A673 (cell line): ENCODE results near the gene PNMT. TPM values are rescaled to one million over a fixed set of nuclear protein-coding genes. Genes with fewer than 3 reads are reported as not detected.

Source experiments
- BruUV-seq: library from RNA; stranded (reverse); fragments of 400-500 nt; replicated peaks from 2 replicates; lab custom pipeline; 2021; lab: Mats Ljungman, UMichigan
- CTCF ChIA-PET: fragments of 300-600 bp; sonication (Branson Sonifier 250); formaldehyde crosslinking; loops from one replicate; lab custom pipeline; 2022; ENCODE audit warnings: antibody characterized with exemption; lab: Charles Lee
- POLR2A ChIA-PET: fragments of 300-600 bp; sonication (Branson Sonifier 250); formaldehyde crosslinking; loops from one replicate; lab custom pipeline; 2022; ENCODE audit warnings: antibody characterized with exemption; ENCODE audit not compliant: low non-redundant PET; lab: Charles Lee
- DNase-seq: peaks from one replicate; pipeline ENCODE4 v3.0.0-alpha.2; 2015; ENCODE audit warnings: low spot score
- H3K27ac ChIP-seq: fragments of 200-600 bp; sonication (generic); 2 replicates; pipeline ENCODE4 v1.5.1; 2016; ENCODE audit warnings: mixed run types, low read depth, mild to moderate bottlenecking, mixed read lengths, antibody characterized with exemption, low read length; ENCODE audit not compliant: poor library complexity, severe bottlenecking
- H3K27me3 ChIP-seq: fragments of 200-600 bp; sonication (generic); replicated peaks from 2 replicates; pipeline ENCODE4 v1.6.1; 2017; ENCODE audit warnings: mixed run types, low read depth, mild to moderate bottlenecking, mixed read lengths, antibody characterized with exemption, low read length; ENCODE audit not compliant: insufficient read depth, poor library complexity
- H3K36me3 ChIP-seq: fragments of 200-600 bp; sonication (generic); 2 replicates; pipeline ENCODE4 v1.6.1; 2016; ENCODE audit warnings: mixed run types, mild to moderate bottlenecking, mixed read lengths, antibody characterized with exemption, low read length; ENCODE audit not compliant: insufficient read depth, poor library complexity, severe bottlenecking
- H3K4me1 ChIP-seq: fragments of 200-600 bp; sonication (generic); 2 replicates; pipeline ENCODE4 v1.6.1; 2017; ENCODE audit warnings: mixed run types, mild to moderate bottlenecking, mixed read lengths, antibody characterized with exemption, low read length; ENCODE audit not compliant: insufficient read depth, poor library complexity, severe bottlenecking
- H3K4me3 ChIP-seq: fragments of 200-600 bp; sonication (generic); 2 replicates; pipeline ENCODE4 v1.5.1; 2016; ENCODE audit warnings: low read depth, mixed run types, mild to moderate bottlenecking, mixed read lengths, low read length; ENCODE audit not compliant: poor library complexity, severe bottlenecking
- H3K9me3 ChIP-seq: fragments of 200-600 bp; sonication (generic); 2 replicates; pipeline ENCODE4 v1.6.1; 2016; ENCODE audit warnings: mixed run types, low read depth, mild to moderate bottlenecking, mixed read lengths, antibody characterized with exemption, low read length; ENCODE audit not compliant: poor library complexity, severe bottlenecking
- CTCF ChIP-seq: fragments of 300-800, 200-600 bp; sonication (generic); conservative IDR thresholded peaks from 2 replicates; pipeline ENCODE4 v1.5.1; 2017; ENCODE audit warnings: low read depth, mild to moderate bottlenecking, antibody characterized with exemption, low read length, moderate library complexity, mixed read lengths
- EZH2 ChIP-seq: fragments of 200-600 bp; sonication (generic); IDR thresholded peaks from 2 replicates; pipeline ENCODE4 v1.6.1; 2017; ENCODE audit warnings: borderline replicate concordance, low read depth, mild to moderate bottlenecking, mixed read lengths, antibody characterized with exemption, low read length; ENCODE audit not compliant: poor library complexity, severe bottlenecking
- intact Hi-C: fragments of 100-400 bp; cut with micrococcal nuclease; formaldehyde crosslinking; loops from one replicate; pipeline ENCODE4 v1.10.0; 2022; ENCODE audit not compliant: unreplicated experiment
- total RNA-seq: library from RNA; stranded (reverse); gene quantifications from 2 replicates; pipeline ENCODE4 v1.2.3, GENCODE V29; 2021

Gene PNMT
- total RNA-seq, 1 experiment from 2014 or later, result not detected

DNA sequence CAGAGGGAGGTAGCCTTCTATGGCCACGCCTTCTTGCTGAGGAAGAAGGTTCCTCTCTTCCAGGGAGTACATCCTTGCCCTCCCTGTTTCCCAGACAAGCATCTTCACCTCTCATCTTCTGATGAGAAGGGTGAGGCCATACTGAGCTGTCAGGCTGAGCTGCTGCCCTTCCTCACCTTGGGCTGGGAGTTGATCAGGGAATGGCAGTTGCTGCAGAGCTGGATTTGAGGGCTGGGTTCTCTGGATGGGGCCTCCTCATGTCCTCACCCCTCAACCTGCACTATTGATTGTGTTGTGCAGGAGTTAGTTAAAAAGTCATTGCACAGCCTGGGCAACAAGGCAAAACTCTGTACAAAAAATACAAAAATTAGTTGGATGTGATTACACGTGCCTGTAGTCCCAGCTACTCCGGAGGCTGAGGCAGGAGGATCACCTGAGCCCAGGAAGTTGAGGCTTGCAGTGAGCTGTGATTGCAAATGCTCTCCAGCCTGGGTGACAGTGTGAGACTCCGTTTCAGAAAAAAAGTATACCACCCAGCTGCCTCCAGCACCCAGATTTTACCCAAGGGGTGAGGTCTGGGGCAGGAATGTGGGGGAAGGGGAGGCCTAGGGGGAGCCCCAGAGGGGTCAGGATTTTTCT is 33.6 kb downstream of the PNMT start:
- Histone ChIP-seq H3K4me1 (no peaks in the 10 kb centered on the region), H3K36me3 (no peaks in the 10 kb centered on the region), H3K27ac (no peak overlapping the region), H3K27me3 (no peaks in the 10 kb centered on the region), H3K4me3 (no peak overlapping the region), H3K9me3 (no peaks in the 10 kb centered on the region)
- TF ChIP-seq EZH2 (no peak), CTCF (no peak)
- ChIA-PET CTCF (interaction anchor here (1.1 kb wide), 1 partner anchor 48 kb away, joined by 3 read pairs; no protein-coding TSS in a partner anchor), POLR2A (no interaction called here)
- no peak for DNase-seq
- intact Hi-C loops, result no loop called here
- BruUV-seq, result no TSS peak

- ChIA-PET CTCF (interaction anchor here (1.1 kb wide), 1 partner anchor 49 kb away, joined by 3 read pairs; no protein-coding TSS in a partner anchor), POLR2A (no interaction called here)
- Histone ChIP-seq H3K4me3 (no peak overlapping the region), H3K4me1 (no peaks in the 10 kb centered on the region), H3K36me3 (no peaks in the 10 kb centered on the region), H3K27ac (no peak overlapping the region), H3K9me3 (no peaks in the 10 kb centered on the region), H3K27me3 (no peaks in the 10 kb centered on the region)
- BruUV-seq, result no TSS peak
- intact Hi-C loops, result no loop called here
- TF ChIP-seq EZH2 (no peak), CTCF (no peak)
- no peak for DNase-seq
Measured at GRCh38 chr17:39702901-39703893, 34.9 kb downstream of the PNMT start.

DNA sequence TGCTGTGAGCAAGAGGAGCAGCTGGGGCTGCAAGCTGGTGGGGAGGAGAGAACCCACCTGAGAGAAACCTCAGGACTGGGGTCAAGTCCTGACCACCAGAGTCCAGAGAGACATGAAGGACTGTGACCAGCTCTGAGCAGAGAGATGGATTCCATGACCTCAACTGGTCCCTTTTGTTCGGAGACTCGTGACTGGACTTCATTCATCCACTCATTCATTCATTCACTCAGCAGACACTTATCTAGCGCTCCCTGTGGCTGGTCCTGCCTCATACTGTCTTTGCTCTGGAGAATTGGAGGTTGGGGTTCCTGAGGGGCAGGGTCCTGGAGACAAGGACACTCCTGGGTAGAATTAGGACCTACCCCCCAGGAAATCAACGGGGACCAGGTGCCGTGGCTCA is 35.7 kb downstream of the PNMT start:
- no peak overlapping the region for H3K4me3 ChIP-seq
- BruUV-seq, result no TSS peak
- ChIA-PET POLR2A (no interaction called here), CTCF (no interaction called here)
- no peaks in the 10 kb centered on the region for H3K27me3 ChIP-seq
- intact Hi-C loops, result no loop called here
- H3K9me3 ChIP-seq, result no peaks in the 10 kb centered on the region
- H3K4me1 ChIP-seq, result no peaks in the 10 kb centered on the region
- no peak overlapping the region for H3K27ac ChIP-seq
- no peak for DNase-seq
- no peaks in the 10 kb centered on the region for H3K36me3 ChIP-seq
- no peak for TF ChIP-seq EZH2
